Measurements from ENCODE around the gene CDC73.

CDC73 gene

GRCh38 chr1:193121616-193122593 lies at the start of gene CDC73:
TSS of gene CDC73 (plus strand) at chr1:193122031. CDS start at chr1:193122201, 170 bp downstream.
- peak; percentile 99 to 100 for DNase-seq (ENCODE audit: low read depth in 1 of 2, low spot score in 1 of 2)

GRCh38 chr1:193077991-193078390 lies 43.8 kb upstream of the CDC73 start:
- DNase-seq (ENCODE audit: low read depth in 1 of 2, low spot score in 1 of 2): no peak

- DNase-seq (ENCODE audit: low read depth in 1 of 2, low spot score in 1 of 2): no peak
Observed at GRCh38 chr1:193079187-193079586, 42.6 kb upstream of the CDC73 start.

- no peak for DNase-seq (ENCODE audit: low read depth in 1 of 2, low spot score in 1 of 2)
Observed at GRCh38 chr1:193083365-193084088, 38.3 kb upstream of the CDC73 start.

GRCh38 chr1:193085263-193085662 lies 36.6 kb upstream of the CDC73 start:
- no peak for DNase-seq (ENCODE audit: low read depth in 1 of 2, low spot score in 1 of 2)

GRCh38 chr1:193086342-193086741 lies 35.5 kb upstream of the CDC73 start:
- no peak for DNase-seq (ENCODE audit: low read depth in 1 of 2, low spot score in 1 of 2)

GRCh38 chr1:193087893-193088292 lies 33.9 kb upstream of the CDC73 start:
- no peak for DNase-seq (ENCODE audit: low read depth in 1 of 2, low spot score in 1 of 2)

- no peak for DNase-seq (ENCODE audit: low read depth in 1 of 2, low spot score in 1 of 2)
Observed at GRCh38 chr1:193090865-193091264, 31.0 kb upstream of the CDC73 start.

- no peak for DNase-seq (ENCODE audit: low read depth in 1 of 2, low spot score in 1 of 2)
Observed at GRCh38 chr1:193094112-193094511, 27.7 kb upstream of the CDC73 start.

- DNase-seq (ENCODE audit: low read depth in 1 of 2, low spot score in 1 of 2): no peak
Observed at GRCh38 chr1:193102662-193103061, 19.2 kb upstream of the CDC73 start.

GRCh38 chr1:193103759-193104501 lies 17.9 kb upstream of the CDC73 start:
- no peak for DNase-seq (ENCODE audit: low read depth in 1 of 2, low spot score in 1 of 2)

- peak in 1 of 2 donors; percentile 3 for DNase-seq (ENCODE audit: low read depth in 1 of 2, low spot score in 1 of 2)
Observed at GRCh38 chr1:193104502-193104906, 17.3 kb upstream of the CDC73 start.

GRCh38 chr1:193104907-193105820 lies 16.7 kb upstream of the CDC73 start, which contains the start of gene GLRX2:
TSS of gene GLRX2 (minus strand) at chr1:193105414. CDS start at chr1:193105382, 32 bp downstream.
- peak; percentile 29 to 45 for DNase-seq (ENCODE audit: low read depth in 1 of 2, low spot score in 1 of 2)

- no peak for DNase-seq (ENCODE audit: low read depth in 1 of 2, low spot score in 1 of 2)
Observed at GRCh38 chr1:193105821-193106177, 16.0 kb upstream of the CDC73 start.

GRCh38 chr1:193108471-193108870 lies 13.4 kb upstream of the CDC73 start:
- DNase-seq (ENCODE audit: low read depth in 1 of 2, low spot score in 1 of 2): no peak

- DNase-seq (ENCODE audit: low read depth in 1 of 2, low spot score in 1 of 2): no peak
Observed at GRCh38 chr1:193109619-193110018, 12.2 kb upstream of the CDC73 start.

GRCh38 chr1:193110246-193110645 lies 11.6 kb upstream of the CDC73 start:
- DNase-seq (ENCODE audit: low read depth in 1 of 2, low spot score in 1 of 2): no peak

- no peak for DNase-seq (ENCODE audit: low read depth in 1 of 2, low spot score in 1 of 2)
Observed at GRCh38 chr1:193110864-193111263, 11.0 kb upstream of the CDC73 start.

GRCh38 chr1:193111641-193112090 lies 10.2 kb upstream of the CDC73 start:
- no peak for DNase-seq (ENCODE audit: low read depth in 1 of 2, low spot score in 1 of 2)
